ENCODE data around the gene ZNF629. TPM values are rescaled to one million over a fixed set of nuclear protein-coding genes. Genes with fewer than 3 reads are reported as not detected.

Gene ZNF629
- total RNA-seq, 1 donor from 2014 or later: 29.7 TPM

- DNase-seq (ENCODE audit: low spot score): peak; percentile 57
- H3K27me3 Mint-ChIP-seq (ENCODE audit: unreplicated experiment): peaks cover 8% of the 10 kb centered on the region
- TF ChIP-seq CTCF (IDR thresholded peaks at IDR 0.05; ENCODE audit: unreplicated experiment): no peak
- peaks cover 15% of the 10 kb centered on the region for H3K4me1 Mint-ChIP-seq (ENCODE audit: unreplicated experiment)
- H3K4me3 Mint-ChIP-seq (ENCODE audit: unreplicated experiment): peak overlapping the region; percentile 90
- no peak overlapping the region for H3K27ac Mint-ChIP-seq (ENCODE audit: unreplicated experiment)
- H3K9me3 Mint-ChIP-seq (ENCODE audit: unreplicated experiment): no peaks in the 10 kb centered on the region
- peaks cover 13% of the 10 kb centered on the region for H3K36me3 Mint-ChIP-seq (ENCODE audit: low read depth, unreplicated experiment)
Measured at GRCh38 chr16:30786115-30786935, 680 bp downstream of the ZNF629 start.

- Mint-ChIP-seq H3K27me3 (ENCODE audit: unreplicated experiment) (peaks cover 8% of the 10 kb centered on the region), H3K4me1 (ENCODE audit: unreplicated experiment) (peaks cover 15% of the 10 kb centered on the region), H3K4me3 (ENCODE audit: unreplicated experiment) (peak overlapping the region; percentile 90), H3K36me3 (ENCODE audit: low read depth, unreplicated experiment) (peaks cover 17% of the 10 kb centered on the region), H3K9me3 (ENCODE audit: unreplicated experiment) (no peaks in the 10 kb centered on the region), H3K27ac (ENCODE audit: unreplicated experiment) (no peak overlapping the region)
- TF ChIP-seq CTCF (IDR thresholded peaks at IDR 0.05; ENCODE audit: unreplicated experiment): no peak
- no peak for DNase-seq (ENCODE audit: low spot score)
Measured at GRCh38 chr16:30785126-30786106, 1.6 kb downstream of the ZNF629 start.

- H3K9me3 Mint-ChIP-seq (ENCODE audit: unreplicated experiment): no peaks in the 10 kb centered on the region
- no peak overlapping the region for H3K27ac Mint-ChIP-seq (ENCODE audit: unreplicated experiment)
- H3K4me1 Mint-ChIP-seq (ENCODE audit: unreplicated experiment): peaks cover 15% of the 10 kb centered on the region
- H3K36me3 Mint-ChIP-seq (ENCODE audit: low read depth, unreplicated experiment): peaks cover 17% of the 10 kb centered on the region
- H3K27me3 Mint-ChIP-seq (ENCODE audit: unreplicated experiment): peaks cover 8% of the 10 kb centered on the region
- no peak overlapping the region for H3K4me3 Mint-ChIP-seq (ENCODE audit: unreplicated experiment)
- DNase-seq (ENCODE audit: low spot score): no peak
- no peak for TF ChIP-seq CTCF (IDR thresholded peaks at IDR 0.05; ENCODE audit: unreplicated experiment)
Measured at GRCh38 chr16:30784215-30784614, 2.8 kb downstream of the ZNF629 start.

GRCh38 chr16:30783280-30784109 is 3.5 kb downstream of the ZNF629 start:
- no peak for DNase-seq (ENCODE audit: low spot score)
- Mint-ChIP-seq H3K36me3 (ENCODE audit: low read depth, unreplicated experiment) (peaks cover 22% of the 10 kb centered on the region), H3K9me3 (ENCODE audit: unreplicated experiment) (no peaks in the 10 kb centered on the region), H3K27ac (ENCODE audit: unreplicated experiment) (no peak overlapping the region), H3K27me3 (ENCODE audit: unreplicated experiment) (peaks cover 13% of the 10 kb centered on the region), H3K4me1 (ENCODE audit: unreplicated experiment) (peaks cover 15% of the 10 kb centered on the region), H3K4me3 (ENCODE audit: unreplicated experiment) (peak overlapping the region; percentile 69)
- no peak for TF ChIP-seq CTCF (IDR thresholded peaks at IDR 0.05; ENCODE audit: unreplicated experiment)

All from endothelial cell (in vitro differentiated cells).